ENCODE results near the gene SIGLEC5. TPM values are rescaled to one million over a fixed set of nuclear protein-coding genes. Genes with fewer than 3 reads are reported as not detected.

SIGLEC5 gene
- total RNA-seq, 1 experiment from 2014 or later: not detected

GRCh38 chr19:51572410-51572809, 57.8 kb downstream of the SIGLEC5 start:
- no peak overlapping the region; the same call in 1 of the 2 replicates for H3K4me3 ChIP-seq
- H3K27me3 ChIP-seq: 0 out of 2 replicates have a peak, but pooled peaks cover 3% of the 10 kb centered on the region
- no peak for DNase-seq
- no peaks in the 10 kb centered on the region for H3K9me3 ChIP-seq
- peaks cover 20% of the 10 kb centered on the region for H3K36me3 ChIP-seq

DNA sequence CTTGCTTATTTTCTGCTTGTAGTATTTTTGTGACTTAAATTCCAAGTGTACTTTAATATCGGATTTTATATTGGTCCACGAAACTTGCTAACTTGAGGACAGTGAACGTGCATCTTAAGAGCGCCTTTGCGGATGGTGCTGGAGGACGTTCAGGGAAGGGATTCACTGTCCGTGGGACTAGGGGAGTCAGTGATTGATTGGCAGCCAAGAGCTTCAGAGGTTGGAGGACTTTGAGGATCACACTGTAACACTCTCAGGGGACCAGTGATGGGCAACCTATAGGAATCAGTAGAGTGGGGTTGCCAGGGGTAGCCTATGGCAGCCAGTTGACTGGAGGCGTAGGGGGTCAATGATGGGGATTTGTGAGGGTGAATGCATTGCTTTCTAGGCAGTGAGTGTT, 58.6 kb downstream of the SIGLEC5 start:
- 0 out of 2 replicates have a peak, but pooled peaks cover 3% of the 10 kb centered on the region for H3K27me3 ChIP-seq
- no peak for DNase-seq

GRCh38 chr19:51570962-51571575, 59.1 kb downstream of the SIGLEC5 start, which contains the start of gene ZNF175:
ZNF175 (plus strand) TSS chr19:51571283; CDS start chr19:51573330, 2,047 bp downstream.
- peak; percentile 91 for DNase-seq
- peaks cover 13% of the 10 kb centered on the region for H3K36me3 ChIP-seq
- peaks cover 5% of the 10 kb centered on the region; the same call in 1 of the 2 replicates for H3K27me3 ChIP-seq
- H3K9me3 ChIP-seq: no peaks in the 10 kb centered on the region
- H3K4me3 ChIP-seq: peak within 1 kb of the TSS; percentile 70

More for the DNA sequence above, 58.6 kb downstream of the SIGLEC5 start:
- no peaks in the 10 kb centered on the region for H3K9me3 ChIP-seq
- H3K36me3 ChIP-seq: peaks cover 13% of the 10 kb centered on the region
- H3K4me3 ChIP-seq: peak overlapping the region; percentile 70

- Histone ChIP-seq H3K27me3 (peaks cover 7% of the 10 kb centered on the region; the same call in 1 of the 2 replicates), H3K36me3 (peaks cover 6% of the 10 kb centered on the region; the same call in 1 of the 2 replicates), H3K9me3 (no peaks in the 10 kb centered on the region), H3K4me3 (no peak overlapping the region)
- no peak for DNase-seq
Observed at GRCh38 chr19:51568456-51568855, 61.7 kb downstream of the SIGLEC5 start.

DNA sequence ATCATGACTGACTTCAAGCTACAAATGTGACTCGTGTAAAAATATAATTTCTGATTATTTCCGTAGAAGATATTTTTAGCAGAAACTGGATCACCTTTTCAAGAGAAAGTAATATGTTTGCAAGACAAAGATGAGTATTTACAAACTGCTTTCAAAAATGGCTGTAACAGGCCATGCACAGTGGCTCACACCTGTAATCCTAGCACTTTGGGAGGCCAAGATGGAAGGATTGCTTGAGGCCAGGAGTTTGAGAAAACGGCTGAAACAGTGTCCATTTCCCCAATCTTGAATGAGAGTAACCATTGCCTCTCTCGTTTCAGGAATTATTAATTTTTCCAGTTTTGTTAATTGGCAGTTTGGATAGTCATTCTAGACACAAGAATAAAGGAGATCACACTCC, 62.6 kb downstream of the SIGLEC5 start:
- H3K36me3 ChIP-seq: no peaks in the 10 kb centered on the region; the same call in 1 of the 2 replicates
- H3K27me3 ChIP-seq: peaks cover 7% of the 10 kb centered on the region; the same call in 1 of the 2 replicates
- DNase-seq: no peak
- no peaks in the 10 kb centered on the region for H3K9me3 ChIP-seq
- H3K4me3 ChIP-seq: no peak overlapping the region

GRCh38 chr19:51566489-51567100, 63.6 kb downstream of the SIGLEC5 start:
- Histone ChIP-seq H3K27me3 (peaks cover 7% of the 10 kb centered on the region; the same call in 1 of the 2 replicates), H3K36me3 (no peaks in the 10 kb centered on the region), H3K9me3 (no peaks in the 10 kb centered on the region), H3K4me3 (no peak overlapping the region)
- DNase-seq: no peak

- peaks cover 7% of the 10 kb centered on the region; the same call in 1 of the 2 replicates for H3K27me3 ChIP-seq
- no peak for DNase-seq
- H3K4me3 ChIP-seq: no peak overlapping the region
- no peaks in the 10 kb centered on the region for H3K9me3 ChIP-seq
- no peaks in the 10 kb centered on the region for H3K36me3 ChIP-seq
Observed at GRCh38 chr19:51565583-51565982, 64.6 kb downstream of the SIGLEC5 start.

DNA sequence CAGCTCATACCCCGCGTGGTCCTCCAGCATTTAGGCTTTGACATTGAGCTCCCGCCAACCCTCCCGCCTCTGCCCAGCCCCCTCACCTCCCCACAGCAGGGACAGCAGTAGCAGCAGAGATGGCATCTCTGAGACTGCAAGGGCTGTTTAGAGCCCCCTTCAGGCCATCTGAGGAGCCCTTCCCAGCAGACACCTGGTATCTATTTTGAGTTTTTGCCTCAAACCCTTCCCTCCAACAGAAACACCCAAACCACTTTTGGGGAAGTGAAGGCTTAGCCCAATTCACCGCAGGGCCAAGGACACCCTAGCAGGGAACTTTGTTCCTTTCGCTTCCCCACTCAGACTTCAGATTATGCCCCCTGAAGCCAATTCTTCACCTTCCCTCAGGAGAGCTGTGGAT, 65.4 kb downstream of the SIGLEC5 start:
- no peak overlapping the region for H3K4me3 ChIP-seq
- H3K27me3 ChIP-seq: peaks cover 7% of the 10 kb centered on the region; the same call in 1 of the 2 replicates
- no peaks in the 10 kb centered on the region for H3K9me3 ChIP-seq
- H3K36me3 ChIP-seq: no peaks in the 10 kb centered on the region
- no peak for DNase-seq

Other genes with a start within 250 kb of the SIGLEC5 start
- gene LIM2, start 242.4 kb downstream of the SIGLEC5 start, total RNA-seq (2014; rRNA removed; shearing (Covaris generic); ENCODE audit: low replicate concordance): not detected in 2 replicates
- gene C19orf84, start 239.8 kb downstream of the SIGLEC5 start, total RNA-seq (2014; rRNA removed; shearing (Covaris generic); ENCODE audit: low replicate concordance): not detected in 2 replicates
- not detected in 2 replicates for gene SIGLEC10, start 212.8 kb downstream of the SIGLEC5 start, total RNA-seq (2014; rRNA removed; shearing (Covaris generic); ENCODE audit: low replicate concordance)
- not detected in 2 replicates for gene SIGLEC8, start 171.9 kb downstream of the SIGLEC5 start, total RNA-seq (2014; rRNA removed; shearing (Covaris generic); ENCODE audit: low replicate concordance)
- gene CEACAM18, start 151.9 kb downstream of the SIGLEC5 start, total RNA-seq (2014; rRNA removed; shearing (Covaris generic); ENCODE audit: low replicate concordance): not detected in 2 replicates
- gene SIGLEC12, start 128.6 kb downstream of the SIGLEC5 start, total RNA-seq (2014; rRNA removed; shearing (Covaris generic); ENCODE audit: low replicate concordance): not detected in 2 replicates
- gene SIGLEC6, start 98.7 kb downstream of the SIGLEC5 start, total RNA-seq (2014; rRNA removed; shearing (Covaris generic); ENCODE audit: low replicate concordance): not detected in 2 replicates
- gene ZNF175, start 59.1 kb downstream of the SIGLEC5 start, total RNA-seq (2014; rRNA removed; shearing (Covaris generic); ENCODE audit: low replicate concordance): 2.9 and 10.9 TPM in 2 replicates
- not detected in 2 replicates for gene SIGLEC14, start 16.4 kb upstream of the SIGLEC5 start, total RNA-seq (2014; rRNA removed; shearing (Covaris generic); ENCODE audit: low replicate concordance)
- gene SPACA6, start 62.9 kb upstream of the SIGLEC5 start, total RNA-seq (2014; rRNA removed; shearing (Covaris generic); ENCODE audit: low replicate concordance): 8.2 and 31.7 TPM in 2 replicates
- not detected in 2 replicates for gene HAS1, start 93.6 kb upstream of the SIGLEC5 start, total RNA-seq (2014; rRNA removed; shearing (Covaris generic); ENCODE audit: low replicate concordance)
- not detected in 2 replicates for gene FPR1, start 121.5 kb upstream of the SIGLEC5 start, total RNA-seq (2014; rRNA removed; shearing (Covaris generic); ENCODE audit: low replicate concordance)
- not detected in 2 replicates for gene FPR2, start 130.8 kb upstream of the SIGLEC5 start, total RNA-seq (2014; rRNA removed; shearing (Covaris generic); ENCODE audit: low replicate concordance)
- gene FPR3, start 164.8 kb upstream of the SIGLEC5 start, total RNA-seq (2014; rRNA removed; shearing (Covaris generic); ENCODE audit: low replicate concordance): not detected in 2 replicates